Kidney epithelial cell (primary cell): Measurements from ENCODE around the gene CLMN. TPM values are rescaled to one million over a fixed set of nuclear protein-coding genes. Genes with fewer than 3 reads are reported as not detected.
A peak's percentile ranks its signal among the peaks of the same experiment; 100 is the strongest.

Experiments used
- DNase-seq: peaks from one replicate; pipeline ENCODE4 v3.0.0-alpha.2; 2010; ENCODE audit warnings: low read depth
- H3K27me3 ChIP-seq: 2 replicates; pipeline ENCODE4 v1.6.0; 2011; ENCODE audit warnings: low read length; ENCODE audit not compliant: control insufficient read depth, insufficient read depth
- H3K36me3 ChIP-seq: 2 replicates; pipeline ENCODE4 v1.5.1; 2011; ENCODE audit warnings: low read length; ENCODE audit not compliant: control insufficient read depth, insufficient read depth
- H3K4me3 ChIP-seq: 2 replicates; pipeline ENCODE4 v1.5.1; 2011; ENCODE audit warnings: low read depth, mild to moderate bottlenecking, control low read depth, low read length
- total RNA-seq: library from RNA; depleted of rRNA; stranded (reverse); fragments of >200 nt; gene quantifications from 2 replicates; pipeline ENCODE4 v1.2.3, GENCODE V29; 2015
- TF ChIP-seq, protein P1 (sequence below): IDR thresholded peaks from 2 replicates; pipeline ENCODE4 v1.5.1; 2011; ENCODE audit warnings: mild to moderate bottlenecking, moderate library complexity, low read length, control low read depth, inconsistent platforms; ENCODE audit not compliant: insufficient read depth, poor library complexity, severe bottlenecking

The CLMN gene
- total RNA-seq, 1 donor from 2014 or later, result 9.8 TPM

DNA sequence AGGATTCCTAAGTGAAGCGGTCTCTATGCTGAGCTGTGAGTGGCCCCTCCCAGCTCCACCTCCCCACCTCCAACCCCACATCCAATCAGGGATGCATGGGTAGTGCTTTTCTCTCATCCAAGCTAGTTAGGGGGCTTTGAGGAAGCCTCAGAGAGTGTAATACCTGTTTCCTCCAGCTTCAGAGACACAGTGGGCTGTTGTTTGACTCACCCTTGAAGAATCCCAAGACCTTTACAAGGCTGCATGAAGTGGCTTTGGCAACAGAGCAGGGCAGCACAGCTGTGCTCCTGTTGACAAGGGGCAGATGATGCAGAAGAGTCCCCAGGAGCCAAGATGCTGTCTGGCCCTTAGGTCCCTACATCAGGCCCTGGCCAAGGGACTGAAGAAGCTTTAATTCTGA lies 27.1 kb upstream of the CLMN start:
- TF ChIP-seq, protein P1, sequence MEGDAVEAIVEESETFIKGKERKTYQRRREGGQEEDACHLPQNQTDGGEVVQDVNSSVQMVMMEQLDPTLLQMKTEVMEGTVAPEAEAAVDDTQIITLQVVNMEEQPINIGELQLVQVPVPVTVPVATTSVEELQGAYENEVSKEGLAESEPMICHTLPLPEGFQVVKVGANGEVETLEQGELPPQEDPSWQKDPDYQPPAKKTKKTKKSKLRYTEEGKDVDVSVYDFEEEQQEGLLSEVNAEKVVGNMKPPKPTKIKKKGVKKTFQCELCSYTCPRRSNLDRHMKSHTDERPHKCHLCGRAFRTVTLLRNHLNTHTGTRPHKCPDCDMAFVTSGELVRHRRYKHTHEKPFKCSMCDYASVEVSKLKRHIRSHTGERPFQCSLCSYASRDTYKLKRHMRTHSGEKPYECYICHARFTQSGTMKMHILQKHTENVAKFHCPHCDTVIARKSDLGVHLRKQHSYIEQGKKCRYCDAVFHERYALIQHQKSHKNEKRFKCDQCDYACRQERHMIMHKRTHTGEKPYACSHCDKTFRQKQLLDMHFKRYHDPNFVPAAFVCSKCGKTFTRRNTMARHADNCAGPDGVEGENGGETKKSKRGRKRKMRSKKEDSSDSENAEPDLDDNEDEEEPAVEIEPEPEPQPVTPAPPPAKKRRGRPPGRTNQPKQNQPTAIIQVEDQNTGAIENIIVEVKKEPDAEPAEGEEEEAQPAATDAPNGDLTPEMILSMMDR, result no peak
- DNase-seq, result peak; percentile 31
- Histone ChIP-seq H3K36me3 (no peaks in the 10 kb centered on the region), H3K27me3 (no peaks in the 10 kb centered on the region), H3K4me3 (no peak overlapping the region)

DNA sequence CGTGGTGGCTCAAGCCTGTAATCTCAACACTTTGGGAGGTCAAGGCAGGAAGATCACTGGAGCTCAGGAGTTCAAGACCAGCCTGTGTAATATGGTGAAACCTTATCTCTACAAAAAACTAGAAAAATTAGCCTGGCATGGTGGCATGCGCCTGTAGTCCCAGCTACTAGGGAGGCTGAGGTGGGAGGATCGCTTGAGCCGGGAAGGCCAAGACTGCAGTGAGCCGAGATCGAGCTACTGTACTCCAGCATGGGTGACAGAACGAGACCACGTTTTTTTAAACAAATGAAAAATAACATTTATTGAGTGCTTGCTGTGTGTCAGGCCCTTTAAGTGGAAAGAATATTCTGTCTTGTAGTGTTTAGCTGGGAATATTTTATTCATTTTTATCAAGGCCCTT lies 26.6 kb upstream of the CLMN start:
- Histone ChIP-seq H3K36me3 (no peaks in the 10 kb centered on the region), H3K4me3 (no peak overlapping the region), H3K27me3 (no peaks in the 10 kb centered on the region)
- TF ChIP-seq, protein P1, result no peak
- no peak for DNase-seq

DNA sequence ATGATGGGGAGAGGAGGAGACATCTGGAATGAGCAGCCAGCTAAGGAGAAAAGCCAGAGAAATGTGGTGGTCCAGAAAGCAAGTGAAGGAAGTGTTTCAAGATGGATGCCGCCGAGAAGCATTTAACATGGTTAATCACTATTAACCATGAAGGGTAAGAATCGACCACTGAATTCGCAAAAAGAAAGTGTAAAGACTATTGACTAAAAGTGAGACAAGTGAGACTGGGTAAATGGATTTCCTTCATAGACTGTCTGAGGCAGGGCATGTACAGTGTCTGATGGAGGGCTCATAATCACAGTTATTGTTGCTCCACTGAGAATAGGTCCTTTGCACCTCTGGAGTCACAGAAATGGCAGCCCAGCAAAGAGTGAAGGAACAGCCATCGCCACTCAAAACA lies 25.3 kb upstream of the CLMN start:
- no peaks in the 10 kb centered on the region for H3K27me3 ChIP-seq
- H3K4me3 ChIP-seq, result no peak overlapping the region
- DNase-seq, result no peak
- TF ChIP-seq, protein P1, result no peak
- no peaks in the 10 kb centered on the region for H3K36me3 ChIP-seq

DNA sequence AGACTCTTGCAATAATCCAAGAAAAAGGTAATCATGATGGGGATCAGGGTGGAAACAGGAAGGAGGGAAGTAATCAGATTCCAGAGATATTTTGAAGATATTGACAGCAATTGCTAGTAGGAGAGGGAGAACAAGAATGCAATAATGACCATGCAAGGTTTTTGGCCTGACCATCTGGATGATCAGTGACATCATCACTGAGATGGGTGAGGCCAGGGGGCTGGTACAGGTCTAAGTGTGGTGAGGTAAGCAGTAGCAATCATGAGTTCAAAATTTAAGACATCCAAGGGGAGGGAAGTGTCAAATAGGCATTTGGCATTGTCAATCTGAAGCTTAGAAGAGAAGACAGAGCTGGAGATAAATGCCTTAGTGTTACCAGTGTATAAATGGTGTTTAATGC lies 24.8 kb upstream of the CLMN start:
- TF ChIP-seq, protein P1, result no peak
- no peak for DNase-seq
- Histone ChIP-seq H3K4me3 (no peak overlapping the region), H3K36me3 (no peaks in the 10 kb centered on the region), H3K27me3 (no peaks in the 10 kb centered on the region)

DNA sequence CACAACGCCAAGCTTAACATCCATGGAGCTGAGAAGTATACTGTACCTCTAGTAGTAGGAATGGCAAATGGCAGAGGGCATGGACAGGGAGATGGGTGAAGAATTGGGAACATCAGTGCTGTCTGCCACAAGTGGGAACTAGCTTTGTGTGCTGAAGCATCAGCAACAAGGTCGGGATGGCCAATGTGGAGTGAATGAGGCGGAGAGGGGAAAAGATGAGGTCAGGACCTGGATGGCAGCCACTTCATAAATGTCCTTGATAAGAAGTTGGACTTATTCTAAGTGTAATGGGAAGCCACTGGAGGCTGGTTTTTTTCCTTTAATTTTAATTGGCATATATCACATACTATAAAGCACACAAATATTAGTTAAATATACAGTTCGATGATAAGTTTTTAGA lies 21.9 kb upstream of the CLMN start:
- Histone ChIP-seq H3K36me3 (no peaks in the 10 kb centered on the region), H3K4me3 (no peak overlapping the region), H3K27me3 (no peaks in the 10 kb centered on the region)
- no peak for DNase-seq
- TF ChIP-seq, protein P1, result no peak

DNA sequence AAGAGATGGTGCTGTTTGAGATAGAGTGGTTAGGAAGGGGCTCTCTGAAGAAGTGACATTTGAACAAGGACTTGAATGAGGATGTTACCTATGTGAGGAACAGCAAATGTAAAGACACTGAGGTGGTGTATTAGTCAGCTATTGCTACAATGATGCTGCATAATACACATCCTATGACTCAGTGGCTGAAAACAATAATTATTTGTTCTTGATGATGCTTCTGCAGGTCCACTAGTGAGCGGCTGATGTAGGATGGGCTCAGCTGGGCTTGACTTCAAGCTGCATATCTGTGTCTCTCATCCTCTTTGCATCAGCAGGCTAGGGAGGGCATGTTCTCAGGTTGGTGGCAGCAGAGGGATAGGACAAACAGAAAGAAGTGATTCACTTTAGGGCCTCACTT lies 21.4 kb upstream of the CLMN start:
- Histone ChIP-seq H3K36me3 (no peaks in the 10 kb centered on the region), H3K27me3 (peaks cover under 1% of the 10 kb centered on the region), H3K4me3 (no peak overlapping the region)
- TF ChIP-seq, protein P1, result no peak
- DNase-seq, result no peak
